ENCODE data around the gene CAMP.

The CAMP gene

GRCh38 chr3:48190911-48191310 is 32.4 kb upstream of the CAMP start:
- no peak overlapping the region for H2BK12ac ChIP-seq (ENCODE audit: low read length)
- no peak for DNase-seq (ENCODE audit: low spot score)
- no peak overlapping the region for H2BK120ac ChIP-seq (ENCODE audit: low read depth, low read length)
- H3K14ac ChIP-seq (ENCODE audit: low read length), result no peak overlapping the region
- no peak overlapping the region for H4K8ac ChIP-seq (ENCODE audit: low read depth, low read length)
- no peak overlapping the region for H3K4me2 ChIP-seq (ENCODE audit: insufficient read depth, low read length, poor library complexity, severe bottlenecking)
- no peak overlapping the region for H2BK5ac ChIP-seq (ENCODE audit: low read length)
- H3K4me3 ChIP-seq (ENCODE audit: low read length in 2 of 2), result no peak overlapping the region
- WGBS, 2 donors (ENCODE audit: extremely low coverage in 2 of 2, insufficient read length in 2 of 2, insufficient replicate concordance in 1 of 2), result no CpG with 5 or more reads among the region's 3 CpGs
- peaks cover 8% of the 10 kb centered on the region for H3K79me1 ChIP-seq (ENCODE audit: low read depth, low read length)
- H3K4me1 ChIP-seq (ENCODE audit: control insufficient read depth in 2 of 2, insufficient read depth in 1 of 2, low read depth in 1 of 2, low read length in 2 of 2), result peaks cover 9 to 16% of the 10 kb centered on the region in 2 donors
- peaks cover 0 to 10% of the 10 kb centered on the region in 2 donors for H3K36me3 ChIP-seq (replicated peaks in 1 of 2; ENCODE audit: control insufficient read depth in 2 of 2, insufficient read depth in 2 of 2, low read length in 2 of 2)
- no peak overlapping the region for H3K23ac ChIP-seq (ENCODE audit: low read depth, low read length, poor library complexity)
- no peak overlapping the region for H4K91ac ChIP-seq (ENCODE audit: low read depth, low read length, poor library complexity)
- peaks cover 0 to 2% (median 0%) of the 10 kb centered on the region in 3 experiments for H3K27me3 ChIP-seq (ENCODE audit: control insufficient read depth in 3 of 3, insufficient read depth in 3 of 3, low read depth in 1 of 3, low read length in 3 of 3)
- H3K4ac ChIP-seq (ENCODE audit: low read length), result peak overlapping the region; percentile 85
- no peak overlapping the region for H3K9ac ChIP-seq (ENCODE audit: low read depth, low read length, poor library complexity)
- no peak overlapping the region for H3K27ac ChIP-seq (replicated peaks; ENCODE audit: low read length)
- no peaks in the 10 kb centered on the region for H3K9me3 ChIP-seq (replicated peaks in 1 of 2; ENCODE audit: control insufficient read depth in 2 of 2, insufficient read depth in 1 of 2, low read depth in 1 of 2, low read length in 2 of 2)
- no peak overlapping the region for H2AK5ac ChIP-seq (ENCODE audit: low read depth, low read length)
- peak overlapping the region; percentile 83 for H2AFZ ChIP-seq (ENCODE audit: low read length)
- no peak overlapping the region for H3K18ac ChIP-seq (ENCODE audit: low read length)
- H2BK15ac ChIP-seq (ENCODE audit: low read length), result no peak overlapping the region

GRCh38 chr3:48194446-48195071 is 28.7 kb upstream of the CAMP start:
- Histone ChIP-seq H3K18ac (ENCODE audit: low read length) (peak overlapping the region; percentile 85), H3K4me3 (ENCODE audit: low read length in 2 of 2) (no peak overlapping the region), H3K9me3 (replicated peaks in 1 of 2; ENCODE audit: control insufficient read depth in 2 of 2, insufficient read depth in 1 of 2, low read depth in 1 of 2, low read length in 2 of 2) (no peaks in the 10 kb centered on the region), H2AK5ac (ENCODE audit: low read depth, low read length) (no peak overlapping the region), H3K4ac (ENCODE audit: low read length) (no peak overlapping the region), H3K79me1 (ENCODE audit: low read depth, low read length) (peaks cover 2% of the 10 kb centered on the region), H4K91ac (ENCODE audit: low read depth, low read length, poor library complexity) (no peak overlapping the region), H3K4me1 (ENCODE audit: control insufficient read depth in 2 of 2, insufficient read depth in 1 of 2, low read depth in 1 of 2, low read length in 2 of 2) (peaks cover 0 to 7% of the 10 kb centered on the region in 2 donors), H3K14ac (ENCODE audit: low read length) (no peak overlapping the region), H3K23ac (ENCODE audit: low read depth, low read length, poor library complexity) (no peak overlapping the region), H3K27ac (replicated peaks; ENCODE audit: low read length) (no peak overlapping the region), H4K8ac (ENCODE audit: low read depth, low read length) (no peak overlapping the region), H3K9ac (ENCODE audit: low read depth, low read length, poor library complexity) (no peak overlapping the region), H2BK5ac (ENCODE audit: low read length) (no peak overlapping the region), H3K36me3 (replicated peaks in 1 of 2; ENCODE audit: control insufficient read depth in 2 of 2, insufficient read depth in 2 of 2, low read length in 2 of 2) (no peaks in the 10 kb centered on the region), H2BK120ac (ENCODE audit: low read depth, low read length) (no peak overlapping the region), H2BK12ac (ENCODE audit: low read length) (no peak overlapping the region), H3K27me3 (ENCODE audit: control insufficient read depth in 3 of 3, insufficient read depth in 3 of 3, low read depth in 1 of 3, low read length in 3 of 3) (peaks cover 0 to 2% (median 0%) of the 10 kb centered on the region in 3 experiments), H2AFZ (ENCODE audit: low read length) (peak overlapping the region; percentile 68), H3K4me2 (ENCODE audit: insufficient read depth, low read length, poor library complexity, severe bottlenecking) (no peak overlapping the region), H2BK15ac (ENCODE audit: low read length) (peak overlapping the region; percentile 67)
- WGBS, 2 donors (ENCODE audit: extremely low coverage in 2 of 2, insufficient read length in 2 of 2, insufficient replicate concordance in 1 of 2), result no CpG with 5 or more reads among the region's 9 CpGs
- DNase-seq (ENCODE audit: low spot score), result peak; percentile 79

- Histone ChIP-seq H2BK12ac (ENCODE audit: low read length) (no peak overlapping the region), H3K4me3 (ENCODE audit: low read length in 2 of 2) (no peak overlapping the region), H2BK5ac (ENCODE audit: low read length) (no peak overlapping the region), H2BK120ac (ENCODE audit: low read depth, low read length) (no peak overlapping the region), H3K27me3 (ENCODE audit: control insufficient read depth in 3 of 3, insufficient read depth in 3 of 3, low read depth in 1 of 3, low read length in 3 of 3) (no peaks in the 10 kb centered on the region), H4K91ac (ENCODE audit: low read depth, low read length, poor library complexity) (no peak overlapping the region), H2AK5ac (ENCODE audit: low read depth, low read length) (no peak overlapping the region), H3K4me2 (ENCODE audit: insufficient read depth, low read length, poor library complexity, severe bottlenecking) (no peak overlapping the region), H3K27ac (replicated peaks; ENCODE audit: low read length) (no peak overlapping the region), H3K4ac (ENCODE audit: low read length) (no peak overlapping the region), H2AFZ (ENCODE audit: low read length) (peak overlapping the region; percentile 64), H3K14ac (ENCODE audit: low read length) (no peak overlapping the region), H3K18ac (ENCODE audit: low read length) (no peak overlapping the region), H3K9ac (ENCODE audit: low read depth, low read length, poor library complexity) (no peak overlapping the region), H3K9me3 (replicated peaks in 1 of 2; ENCODE audit: control insufficient read depth in 2 of 2, insufficient read depth in 1 of 2, low read depth in 1 of 2, low read length in 2 of 2) (no peaks in the 10 kb centered on the region), H3K4me1 (ENCODE audit: control insufficient read depth in 2 of 2, insufficient read depth in 1 of 2, low read depth in 1 of 2, low read length in 2 of 2) (peaks cover 0 to 2% of the 10 kb centered on the region in 2 donors), H3K23ac (ENCODE audit: low read depth, low read length, poor library complexity) (no peak overlapping the region), H2BK15ac (ENCODE audit: low read length) (no peak overlapping the region), H3K36me3 (replicated peaks in 1 of 2; ENCODE audit: control insufficient read depth in 2 of 2, insufficient read depth in 2 of 2, low read length in 2 of 2) (no peaks in the 10 kb centered on the region), H4K8ac (ENCODE audit: low read depth, low read length) (no peak overlapping the region), H3K79me1 (ENCODE audit: low read depth, low read length) (peaks cover 2% of the 10 kb centered on the region)
- no peak for DNase-seq (ENCODE audit: low spot score)
- WGBS, 2 donors (ENCODE audit: extremely low coverage in 2 of 2, insufficient read length in 2 of 2, insufficient replicate concordance in 1 of 2), result no CpG with 5 or more reads among the region's 1 CpG
These were observed 26.7 kb upstream of the CAMP start for GRCh38 chr3:48196611-48197010.

- H3K4me2 ChIP-seq (ENCODE audit: insufficient read depth, low read length, poor library complexity, severe bottlenecking), result no peak overlapping the region
- no peak for DNase-seq (ENCODE audit: low spot score)
These were observed 24.2 kb upstream of the CAMP start for GRCh38 chr3:48199117-48199516.

More at GRCh38 chr3:48199117-48199516, 24.2 kb upstream of the CAMP start:
- no peaks in the 10 kb centered on the region for H3K9me3 ChIP-seq (replicated peaks in 1 of 2; ENCODE audit: control insufficient read depth in 2 of 2, insufficient read depth in 1 of 2, low read depth in 1 of 2, low read length in 2 of 2)
- no peak overlapping the region for H3K4ac ChIP-seq (ENCODE audit: low read length)
- no peak overlapping the region for H2AFZ ChIP-seq (ENCODE audit: low read length)
- no peaks in the 10 kb centered on the region for H3K27me3 ChIP-seq (ENCODE audit: control insufficient read depth in 3 of 3, insufficient read depth in 3 of 3, low read depth in 1 of 3, low read length in 3 of 3)
- H4K91ac ChIP-seq (ENCODE audit: low read depth, low read length, poor library complexity), result no peak overlapping the region
- no peak overlapping the region for H3K4me3 ChIP-seq (ENCODE audit: low read length in 2 of 2)
- H2BK5ac ChIP-seq (ENCODE audit: low read length), result no peak overlapping the region
- no peak overlapping the region for H3K14ac ChIP-seq (ENCODE audit: low read length)
- no peak overlapping the region for H4K8ac ChIP-seq (ENCODE audit: low read depth, low read length)
- H3K36me3 ChIP-seq (replicated peaks in 1 of 2; ENCODE audit: control insufficient read depth in 2 of 2, insufficient read depth in 2 of 2, low read length in 2 of 2), result no peaks in the 10 kb centered on the region
- H2BK120ac ChIP-seq (ENCODE audit: low read depth, low read length), result no peak overlapping the region
- no peak overlapping the region for H2BK15ac ChIP-seq (ENCODE audit: low read length)
- H3K4me1 ChIP-seq (ENCODE audit: control insufficient read depth in 2 of 2, insufficient read depth in 1 of 2, low read depth in 1 of 2, low read length in 2 of 2), result peaks cover 0 to under 1% of the 10 kb centered on the region in 2 donors
- H3K27ac ChIP-seq (replicated peaks; ENCODE audit: low read length), result no peak overlapping the region
- H3K18ac ChIP-seq (ENCODE audit: low read length), result no peak overlapping the region
- H3K79me1 ChIP-seq (ENCODE audit: low read depth, low read length), result peaks cover 2% of the 10 kb centered on the region
- no peak overlapping the region for H2AK5ac ChIP-seq (ENCODE audit: low read depth, low read length)
- no peak overlapping the region for H3K9ac ChIP-seq (ENCODE audit: low read depth, low read length, poor library complexity)
- no peak overlapping the region for H2BK12ac ChIP-seq (ENCODE audit: low read length)
- no peak overlapping the region for H3K23ac ChIP-seq (ENCODE audit: low read depth, low read length, poor library complexity)
